GM21619 (cell line): Measurements from ENCODE around the gene DDX25.
A peak's percentile ranks its signal among the peaks of the same experiment; 100 is the strongest.
"Not testable (repeated sequence)": the region's sequence is repeated elsewhere in the genome, so short reads cannot be mapped to it uniquely, and the experiment has no call there.

ENCODE experiments used
- ATAC-seq: cut with Tn5 transposase; IDR thresholded peaks from one replicate; pipeline ENCODE4 v1.9.1; 2021; ENCODE audit not compliant: unreplicated experiment

DDX25 gene

GRCh38 chr11:125903711-125904659 lies at the start of gene DDX25:
DDX25 (plus strand) TSS chr11:125904508; CDS start chr11:125904518, 10 bp downstream.
- no peak for ATAC-seq

- ATAC-seq, result not testable (repeated sequence)
Measured at GRCh38 chr11:125857670-125858069, 46.6 kb upstream of the DDX25 start.

GRCh38 chr11:125862786-125863185 lies 41.5 kb upstream of the DDX25 start:
- ATAC-seq, result not testable (repeated sequence)

GRCh38 chr11:125865354-125865753 lies 39.0 kb upstream of the DDX25 start:
- not testable (repeated sequence) for ATAC-seq

GRCh38 chr11:125869521-125869920 lies 34.8 kb upstream of the DDX25 start:
- no peak for ATAC-seq

GRCh38 chr11:125871391-125872137 lies 32.7 kb upstream of the DDX25 start:
- no peak for ATAC-seq

GRCh38 chr11:125872138-125872491 lies 32.2 kb upstream of the DDX25 start:
- no peak for ATAC-seq

GRCh38 chr11:125873881-125874555 lies 30.3 kb upstream of the DDX25 start:
- peak; percentile 5 for ATAC-seq

- peak; percentile 90 for ATAC-seq
Measured at GRCh38 chr11:125874556-125875124, 29.7 kb upstream of the DDX25 start.

- no peak for ATAC-seq
Measured at GRCh38 chr11:125881291-125881690, 23.0 kb upstream of the DDX25 start.

GRCh38 chr11:125883375-125883774 lies 20.9 kb upstream of the DDX25 start:
- no peak for ATAC-seq

GRCh38 chr11:125886997-125887372 lies 17.3 kb upstream of the DDX25 start:
- ATAC-seq, result peak; percentile 28

GRCh38 chr11:125887373-125888324 lies 16.7 kb upstream of the DDX25 start, which contains the start of gene HYLS1:
HYLS1 (plus strand) TSS chr11:125887668; CDS start chr11:125899369, 11,701 bp downstream.
- peak; percentile 83 for ATAC-seq

- ATAC-seq, result no peak
Measured at GRCh38 chr11:125890447-125891100, 13.7 kb upstream of the DDX25 start.

- ATAC-seq, result no peak
Measured at GRCh38 chr11:125892071-125892470, 12.2 kb upstream of the DDX25 start.

- no peak for ATAC-seq
Measured at GRCh38 chr11:125892994-125893393, 11.3 kb upstream of the DDX25 start.

GRCh38 chr11:125901872-125902271 lies 2.4 kb upstream of the DDX25 start:
- no peak for ATAC-seq

GRCh38 chr11:125902277-125902926 lies 1.9 kb upstream of the DDX25 start:
- no peak for ATAC-seq
